NCI-H446 treated with DMSO at 0.1 percent for 48 hours (cell line): ENCODE measurements around the gene PRPF8.

Experiments
- DNase-seq: peaks from one replicate; lab custom pipeline; 2025; lab: John Stamatoyannopoulos, UW

PRPF8 gene

DNA sequence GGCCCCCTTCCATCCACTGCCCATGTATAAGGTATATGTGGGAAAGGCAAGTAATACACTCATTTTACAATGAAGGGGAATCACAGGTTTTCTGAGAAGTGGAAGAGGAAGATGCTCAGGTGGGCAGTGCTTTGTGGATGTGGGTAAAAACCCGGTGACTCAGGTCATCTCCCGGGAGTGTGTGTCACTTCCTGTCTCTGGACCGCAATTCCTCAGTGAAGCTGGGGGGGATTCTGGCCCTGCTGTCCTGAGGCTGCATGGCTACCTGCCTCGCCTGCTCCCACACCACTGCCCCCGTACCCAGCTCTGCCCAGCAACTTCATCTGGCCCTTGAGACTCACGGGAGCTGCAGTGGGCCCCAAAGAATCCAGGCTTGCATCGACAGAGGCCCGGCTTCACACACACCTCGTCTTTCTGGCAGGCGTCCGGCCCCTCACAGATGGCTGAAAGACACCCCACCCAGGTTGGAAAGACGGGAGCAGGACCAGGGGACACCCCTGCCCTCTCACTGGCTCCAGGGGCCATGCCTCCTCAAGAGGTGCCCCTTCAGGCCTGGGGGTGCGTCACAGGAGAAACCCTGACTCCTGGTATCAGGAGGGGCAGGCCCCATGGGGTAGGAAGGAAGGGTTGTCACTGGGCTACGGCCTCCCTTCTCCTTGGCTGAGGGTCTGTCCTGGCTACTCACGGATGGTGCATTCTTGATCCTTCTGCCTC lies 40.0 kb downstream of the PRPF8 start:
- DNase-seq: no peak

GRCh38 chr17:1643999-1644492 lies 40.6 kb downstream of the PRPF8 start:
- DNase-seq: no peak

DNA sequence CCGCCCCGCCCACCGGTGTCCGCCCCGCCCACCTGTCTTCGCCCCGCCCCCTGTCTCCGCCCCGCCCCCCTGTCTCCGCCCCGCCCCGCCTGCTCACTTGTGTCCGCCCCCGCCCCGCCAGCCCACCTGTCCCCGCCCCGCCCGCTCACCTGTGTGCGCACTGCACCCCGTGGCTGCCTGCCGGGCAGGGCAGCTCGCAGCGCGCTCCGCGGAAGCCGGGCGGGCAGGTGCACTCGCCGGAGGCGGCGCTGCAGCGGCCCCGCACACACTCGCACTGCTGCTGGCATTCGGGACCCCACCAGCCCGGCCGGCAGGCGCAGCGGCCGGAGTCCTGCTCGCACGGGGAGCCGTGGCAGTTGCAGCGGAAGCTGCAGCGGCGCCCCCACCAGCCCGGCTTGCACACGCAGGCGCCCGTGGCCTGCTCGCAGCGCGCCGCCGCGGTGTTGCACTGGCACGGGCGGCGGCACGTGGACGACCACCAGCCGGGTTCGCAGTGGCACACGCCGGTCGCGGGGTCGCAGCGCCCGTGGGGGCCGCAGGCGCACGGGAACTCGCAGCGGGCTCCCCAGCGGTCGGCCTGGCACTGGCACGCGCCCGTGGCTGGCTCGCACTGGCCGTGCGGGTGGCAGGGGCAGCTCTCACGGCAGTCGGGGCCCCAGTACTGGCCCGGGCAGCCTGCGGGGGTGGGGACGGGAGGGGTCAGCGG lies 41.2 kb downstream of the PRPF8 start:
- DNase-seq: no peak

- DNase-seq: no peak
Measured at GRCh38 chr17:1641065-1641403, 43.6 kb downstream of the PRPF8 start.

DNA sequence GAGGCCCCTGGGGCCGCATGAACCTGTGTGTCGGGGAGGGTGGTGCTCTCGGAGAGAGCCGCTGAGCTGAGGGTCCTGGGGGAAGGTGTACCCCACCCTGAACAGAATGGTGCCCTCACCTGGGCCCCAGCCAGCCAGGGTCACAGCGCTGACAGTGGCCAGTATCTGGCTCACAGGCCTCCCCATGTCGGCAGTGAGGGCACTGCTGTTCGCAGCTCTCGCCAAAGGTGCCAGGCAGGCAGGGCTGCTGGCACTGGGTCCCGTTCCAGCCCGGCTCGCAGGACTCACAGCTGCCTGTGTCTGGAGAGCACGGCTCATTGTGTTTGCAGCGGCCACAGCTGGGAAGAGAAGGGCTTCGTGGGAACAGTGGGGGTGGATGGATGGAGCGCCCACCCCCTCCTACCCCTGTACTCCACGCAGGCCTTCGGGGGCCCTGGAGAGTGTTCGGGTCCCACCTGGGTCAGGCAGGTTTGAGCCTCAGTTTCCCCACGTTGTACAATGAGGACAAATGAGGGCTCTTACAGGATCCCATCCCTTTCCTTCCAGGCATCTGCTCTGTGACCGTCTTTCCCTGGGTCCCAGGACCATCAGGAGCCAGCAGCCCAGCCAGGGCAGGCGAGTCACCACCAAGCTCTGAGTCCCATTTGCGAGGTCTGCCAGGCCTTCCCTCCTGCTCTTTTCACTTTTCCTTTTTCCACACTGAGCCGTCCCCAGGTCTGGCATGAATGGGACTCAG lies 44.2 kb downstream of the PRPF8 start:
- no peak for DNase-seq

GRCh38 chr17:1639549-1640180 lies 45.0 kb downstream of the PRPF8 start:
- no peak for DNase-seq

DNA sequence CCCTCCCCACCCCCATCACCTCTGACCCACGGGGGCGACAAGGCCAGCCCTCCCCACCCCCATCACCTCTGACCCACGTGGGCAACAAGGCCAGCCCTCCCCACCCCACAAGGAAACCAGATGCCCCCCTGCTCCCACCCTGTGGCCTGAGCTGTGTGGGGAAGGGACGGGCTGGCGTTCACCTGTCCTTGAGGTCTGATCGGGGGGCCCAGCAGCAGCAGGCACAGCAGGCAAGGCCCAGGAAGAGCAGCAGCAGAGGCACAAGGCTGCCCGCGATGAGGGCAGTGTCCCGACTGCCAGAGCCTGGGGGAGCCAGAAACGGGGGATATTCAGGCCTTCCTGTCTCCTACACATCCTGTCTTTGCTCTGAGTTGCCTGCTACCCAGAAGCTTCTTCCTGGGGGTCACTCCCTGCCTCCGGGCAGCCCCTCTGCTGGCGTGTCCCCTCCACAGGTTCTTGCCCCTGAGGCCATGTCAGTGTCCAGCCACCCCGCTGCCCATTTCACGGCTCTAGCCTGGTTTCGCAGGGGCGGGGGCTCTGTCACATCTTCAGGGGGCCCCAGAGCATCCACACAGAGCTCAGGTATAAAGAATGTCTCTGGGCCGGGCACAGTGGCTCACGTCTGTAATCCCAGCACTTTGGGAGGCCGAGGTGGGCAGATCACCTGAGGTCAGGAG lies 45.9 kb downstream of the PRPF8 start:
- no peak for DNase-seq

DNA sequence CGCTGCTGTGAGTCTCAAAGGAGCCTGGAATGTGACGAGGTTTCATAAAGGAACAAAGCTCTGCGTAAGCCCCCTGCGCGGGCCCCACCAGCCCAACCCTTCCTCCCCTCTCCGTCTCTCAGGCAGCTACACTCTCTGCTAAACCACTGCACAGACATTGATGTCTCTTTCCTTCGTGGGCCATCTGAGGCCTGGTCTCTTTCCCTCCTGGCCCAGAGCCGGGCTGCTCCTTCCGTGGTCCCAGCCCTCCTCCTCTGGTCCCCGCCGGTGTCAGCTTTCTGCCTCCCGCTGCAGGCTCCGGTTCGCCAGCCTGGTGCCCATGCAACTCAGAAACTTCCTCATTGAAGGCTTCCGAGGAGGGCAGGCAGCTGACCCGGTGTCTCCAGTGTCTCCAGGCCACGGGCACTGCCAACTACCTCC lies 46.5 kb downstream of the PRPF8 start:
- no peak for DNase-seq

DNA sequence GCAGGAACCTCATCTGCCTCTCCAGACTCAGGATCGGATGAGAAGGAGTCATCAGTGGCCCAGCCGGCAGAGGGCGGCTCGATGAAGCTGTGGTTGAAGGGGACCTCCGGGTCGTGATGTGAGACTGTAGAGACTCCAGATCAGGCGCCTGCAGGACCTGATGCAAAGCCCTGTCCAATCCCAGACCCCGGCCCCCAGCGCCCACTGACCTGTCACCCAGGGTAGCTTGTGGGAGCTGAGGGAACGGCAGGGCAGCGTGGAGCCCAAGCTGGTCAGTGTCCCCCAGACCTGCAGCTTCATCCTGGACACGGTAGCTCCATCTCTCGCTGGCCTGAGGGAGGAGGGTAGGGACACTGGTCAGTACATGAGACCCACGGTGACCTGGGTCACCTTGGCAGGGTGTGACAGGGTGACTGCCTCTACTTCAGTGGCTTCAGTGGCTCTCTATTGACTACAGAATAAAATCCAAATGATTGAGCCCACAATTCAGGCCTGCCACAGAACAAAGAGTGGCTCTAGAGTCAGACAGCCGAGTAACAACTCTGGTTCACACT lies 47.9 kb downstream of the PRPF8 start:
- DNase-seq: no peak

- DNase-seq: no peak
Measured at GRCh38 chr17:1635675-1636465, 48.8 kb downstream of the PRPF8 start.

DNA sequence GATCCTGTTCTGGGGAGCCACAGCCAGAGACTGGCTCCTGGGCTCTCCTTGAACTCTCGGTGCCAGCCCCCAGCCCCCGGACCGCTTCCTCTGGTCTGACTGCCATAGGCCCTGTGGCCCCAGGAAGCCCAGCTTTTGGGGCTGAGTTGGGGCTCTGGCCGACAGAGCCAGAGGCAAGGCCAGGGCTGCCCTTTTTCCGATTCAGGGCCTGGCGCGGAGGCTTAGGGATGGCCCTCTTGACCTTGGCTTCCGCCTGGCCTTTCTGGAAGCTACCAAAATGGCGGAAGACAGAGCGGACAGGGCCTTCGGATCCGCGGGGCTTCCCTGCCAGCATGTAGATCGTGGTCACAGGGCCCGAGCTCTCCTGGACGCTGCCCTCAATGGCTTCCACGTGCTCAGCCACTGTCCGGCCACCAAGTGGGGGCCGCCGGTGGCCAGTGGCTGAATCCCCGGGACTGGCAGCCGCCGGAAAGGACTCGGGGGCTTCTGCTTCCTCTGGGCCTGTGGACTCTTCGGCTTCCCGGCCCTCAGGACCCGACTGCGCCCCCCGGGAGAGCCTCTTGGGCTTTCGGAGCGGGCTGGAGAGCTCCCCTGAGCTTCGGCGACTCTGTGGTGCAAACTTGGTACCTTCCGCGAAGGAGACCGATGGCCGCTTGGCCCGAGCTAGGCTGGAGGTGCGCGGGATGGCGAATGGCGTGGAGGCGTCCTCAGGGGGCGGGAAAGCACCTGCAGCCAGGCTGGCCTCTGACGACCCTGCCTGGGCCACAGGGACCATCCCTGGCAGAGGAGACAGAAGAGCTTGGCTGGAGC lies 49.6 kb downstream of the PRPF8 start:
- no peak for DNase-seq

DNA sequence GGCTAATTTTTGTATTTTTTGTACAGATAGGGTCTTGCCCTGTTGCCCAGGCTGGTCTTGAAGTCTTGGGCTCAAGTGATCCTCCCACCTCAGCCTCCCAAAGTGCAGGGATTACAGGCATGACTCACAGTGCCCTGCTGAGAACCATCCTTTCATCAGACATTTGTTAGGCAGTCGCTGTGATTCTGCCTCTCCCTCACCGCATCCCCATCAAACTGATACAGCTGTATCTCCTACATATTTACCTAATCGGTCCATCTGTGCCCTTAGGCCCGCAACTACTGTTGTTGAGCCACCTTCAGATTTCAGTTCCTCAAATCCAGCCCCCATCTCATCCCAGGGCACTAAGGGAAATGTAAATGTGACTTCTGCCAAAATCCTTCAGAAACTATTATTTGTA lies 54.0 kb downstream of the PRPF8 start:
- DNase-seq: no peak

DNA sequence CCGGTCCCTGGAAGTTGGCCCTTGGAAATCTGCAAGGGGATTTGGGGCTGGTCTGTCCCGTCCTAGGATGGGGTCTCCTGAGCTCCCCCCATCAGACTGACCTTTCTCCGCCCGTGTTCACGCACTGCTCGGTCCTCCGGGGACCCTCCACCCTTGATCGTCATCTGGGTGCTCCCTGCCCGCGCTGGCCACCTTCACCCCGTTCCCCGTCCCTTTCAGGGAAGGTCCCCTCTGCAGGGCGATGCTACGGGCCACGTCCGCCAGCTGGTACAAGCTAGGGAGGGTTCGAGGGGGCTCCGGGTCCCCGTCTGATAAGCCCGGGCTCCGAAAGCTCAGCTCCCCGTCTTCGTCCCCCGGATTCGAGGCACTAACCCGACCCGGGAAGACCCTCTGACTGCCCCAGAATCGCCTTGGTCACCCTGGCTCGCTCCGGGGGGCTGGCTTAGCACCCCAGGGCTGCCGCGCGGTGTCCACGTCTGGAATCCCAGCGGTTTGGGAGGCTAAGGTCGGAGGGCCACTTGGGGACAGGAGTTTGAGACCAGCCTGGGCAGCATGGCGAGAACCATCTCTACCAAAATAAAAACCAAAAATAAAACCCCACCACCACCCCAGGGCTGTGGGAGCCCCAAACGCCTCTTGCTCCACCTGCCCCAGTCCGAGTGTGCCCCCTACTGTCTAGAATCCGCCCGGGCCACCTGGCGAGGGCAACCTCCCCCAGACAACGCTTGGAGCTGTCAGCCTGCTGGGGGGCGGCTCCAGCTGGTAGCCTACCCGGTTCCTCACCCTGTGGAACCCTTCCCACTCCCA lies 55.0 kb downstream of the PRPF8 start:
- no peak for DNase-seq

DNA sequence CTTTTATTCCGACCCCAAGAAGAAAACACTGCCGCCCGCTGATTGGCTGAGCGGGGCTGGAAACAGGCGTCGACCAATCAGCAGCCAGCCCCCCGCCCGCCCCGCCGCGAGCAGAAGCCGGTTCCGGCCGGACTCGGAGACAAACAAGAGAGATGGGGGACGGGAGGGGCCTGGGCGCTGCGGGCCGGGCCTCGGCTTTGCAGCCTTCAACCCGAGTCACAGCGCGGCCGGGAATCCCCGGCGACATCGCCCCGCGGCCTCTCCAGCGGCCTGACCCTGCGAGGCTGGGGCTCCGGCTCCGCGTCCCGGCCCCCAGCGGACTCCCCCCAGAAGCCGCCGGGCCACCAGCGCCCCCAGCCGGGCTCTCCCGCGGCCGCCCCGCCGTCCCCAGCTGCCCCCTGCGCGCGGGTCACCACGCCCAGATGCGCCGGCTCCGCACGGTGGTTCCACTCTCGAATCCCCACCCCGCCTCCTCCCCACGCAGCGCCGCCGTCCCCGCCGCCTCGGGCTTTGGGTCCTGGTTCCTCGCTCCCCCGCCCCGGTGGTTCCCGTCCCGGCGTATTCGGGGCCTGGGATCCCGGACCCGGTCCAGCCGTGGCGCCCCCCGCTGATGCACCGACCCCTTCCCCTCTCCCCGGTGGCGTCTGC lies 55.7 kb downstream of the PRPF8 start:
- DNase-seq: peak; percentile 80

DNA sequence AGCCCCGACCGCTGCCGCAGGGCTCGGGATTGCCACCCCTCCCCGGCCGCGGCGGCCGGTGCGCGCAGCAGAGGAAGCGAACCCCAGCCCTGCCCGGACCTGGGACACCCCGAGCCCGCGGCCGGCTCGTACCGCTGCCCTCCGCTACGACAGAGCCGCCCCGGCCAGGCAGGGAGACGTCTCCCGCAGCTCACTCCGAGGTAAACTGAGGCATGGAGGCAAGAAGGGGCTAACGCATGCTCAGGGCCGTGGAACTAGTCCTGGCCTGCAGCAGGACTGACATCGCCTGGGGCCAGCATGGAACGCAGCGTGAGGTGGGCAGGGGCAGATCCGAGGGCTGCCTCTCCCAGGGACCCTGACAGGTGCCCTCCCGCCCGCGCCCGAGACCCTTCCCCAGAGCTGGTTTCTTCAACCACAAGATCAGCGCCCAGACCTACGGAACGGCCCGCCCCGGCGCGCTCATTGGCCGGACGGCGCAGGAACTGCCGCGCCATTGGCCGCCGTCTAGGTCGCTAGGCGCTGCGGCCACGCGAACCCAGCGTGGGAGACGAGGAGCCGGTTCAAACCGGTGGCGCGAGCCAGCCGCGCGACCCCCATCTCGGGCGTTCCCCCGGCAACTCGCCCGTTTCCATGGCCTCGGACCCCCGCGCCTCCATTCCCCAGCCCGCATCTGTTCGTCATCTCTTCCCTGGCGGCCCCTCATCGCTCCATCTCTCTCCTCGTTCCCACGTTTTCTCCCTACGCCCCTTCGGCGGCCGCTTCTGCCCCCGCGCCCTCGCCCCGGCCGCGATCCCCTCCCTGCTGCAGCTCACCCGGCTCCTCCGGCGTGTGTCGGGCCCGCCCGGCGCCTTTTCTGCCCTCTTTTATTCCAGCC lies 56.4 kb downstream of the PRPF8 start, which contains the start of gene SLC43A2:
SLC43A2 (minus strand) TSS at position 853 of the 874 bp plus-strand sequence. CDS start 960 bp downstream, outside the sequence.
- DNase-seq: peak; percentile 46

GRCh38 chr17:1627182-1627981 lies 57.3 kb downstream of the PRPF8 start:
- DNase-seq: no peak

GRCh38 chr17:1626333-1626732 lies 58.3 kb downstream of the PRPF8 start:
- no peak for DNase-seq
